Sciatic nerve (tissue), 2 donors: ENCODE measurements around the gene ACER2. TPM values are rescaled to one million over a fixed set of nuclear protein-coding genes. Genes with fewer than 3 reads are reported as not detected.

Experiments used
- ATAC-seq: fragments of 200-7000 bp; cut with Tn5 transposase; one replicate; pipeline ENCODE4 v1.9.1; 2020; ENCODE audit warnings: mild to moderate bottlenecking, moderate library complexity
- DNase-seq: peaks from one replicate; pipeline ENCODE4 v3.0.0-alpha.2; 2020; ENCODE audit warnings: low spot score
- intact Hi-C: fragments of 100-400 bp; cut with DNase I; formaldehyde crosslinking; loops from one replicate; pipeline ENCODE4 v1.14.2; 2022
- total RNA-seq: library from RNA; stranded (reverse); fragmentation: NEBNext Ultra II Directional; extraction: Animal tissue kit (Norgen Biotek cat#: 25700); gene quantifications from one replicate; pipeline ENCODE4 v1.2.1, GENCODE V29; 2021
- donor health status: DM: no; HTN: no; CAD: no.
- donor health status: DM: no; HTN: no; CAD: no.

The ACER2 gene
- total RNA-seq, 1 donor from 2014 or later: 10.7 TPM

DNA sequence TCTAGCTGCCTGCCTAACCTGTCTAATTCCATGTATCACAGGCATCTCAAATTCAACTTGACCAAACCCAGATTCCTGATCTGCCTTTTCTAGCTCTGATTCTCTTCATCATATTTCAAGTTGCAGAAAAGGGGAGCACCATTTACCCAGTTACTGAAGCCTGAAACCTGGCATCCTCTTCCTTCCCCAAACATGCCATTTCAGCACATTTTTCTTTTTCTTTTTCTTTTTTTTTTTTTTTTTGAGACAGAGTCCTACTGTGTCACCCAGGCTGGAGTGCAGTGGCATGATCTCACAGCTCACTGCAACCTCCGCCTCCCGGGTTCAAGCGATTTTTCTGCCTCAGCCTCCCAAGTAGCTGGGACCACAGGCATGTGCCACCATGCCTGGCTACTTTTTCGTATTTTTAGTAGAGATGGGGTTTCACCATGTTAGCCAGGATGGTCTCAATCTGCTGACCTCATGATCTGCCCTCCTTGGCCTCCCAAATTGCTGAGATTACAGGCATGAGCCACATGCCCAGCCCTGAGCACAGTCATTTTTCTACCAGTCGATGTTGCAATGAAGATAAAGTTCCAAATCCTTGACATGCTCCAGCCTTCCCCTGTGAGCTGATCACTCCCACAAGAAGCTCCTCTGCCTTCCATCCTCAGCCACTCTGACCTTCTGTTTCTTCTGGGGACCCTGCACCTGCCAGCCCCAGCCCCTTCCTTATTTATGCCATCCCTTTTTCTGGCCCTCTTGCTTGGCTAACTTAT lies 32.2 kb downstream of the ACER2 start:
- intact Hi-C loops: no loop called here
- no peak for DNase-seq
- no peak for ATAC-seq

DNA sequence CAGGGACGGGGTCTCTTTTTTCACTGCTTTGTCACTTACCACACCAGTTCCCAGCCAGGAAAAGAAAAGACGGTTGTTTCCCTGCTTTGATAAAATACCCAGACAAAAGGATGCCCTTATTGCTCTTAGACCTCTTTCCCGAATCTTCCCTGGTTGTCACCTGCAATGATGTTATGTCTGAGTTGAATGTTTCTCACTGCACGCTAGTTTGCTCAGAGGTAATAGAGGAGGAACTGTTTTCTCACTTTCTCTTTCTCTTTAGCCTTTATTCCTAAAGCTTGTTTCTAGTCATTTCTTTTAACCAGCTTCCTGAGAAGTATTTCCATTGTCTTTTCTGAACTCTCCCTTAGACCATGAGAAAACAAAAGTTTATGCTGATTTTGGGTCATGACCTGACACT lies 32.9 kb downstream of the ACER2 start:
- ATAC-seq: no peak
- intact Hi-C loops: no loop called here
- DNase-seq: no peak

GRCh38 chr9:19442240-19442639 lies 33.4 kb downstream of the ACER2 start:
- ATAC-seq: no peak
- intact Hi-C loops: no loop called here

GRCh38 chr9:19445452-19445851 lies 36.6 kb downstream of the ACER2 start:
- ATAC-seq: no peak
- no peak for DNase-seq
- intact Hi-C loops: no loop called here

More at GRCh38 chr9:19442240-19442639, 33.4 kb downstream of the ACER2 start:
- no peak for DNase-seq

- ATAC-seq (no peak), DNase-seq (no peak)
- intact Hi-C loops: no loop called here
Measured at GRCh38 chr9:19446361-19446861, 37.6 kb downstream of the ACER2 start.

DNA sequence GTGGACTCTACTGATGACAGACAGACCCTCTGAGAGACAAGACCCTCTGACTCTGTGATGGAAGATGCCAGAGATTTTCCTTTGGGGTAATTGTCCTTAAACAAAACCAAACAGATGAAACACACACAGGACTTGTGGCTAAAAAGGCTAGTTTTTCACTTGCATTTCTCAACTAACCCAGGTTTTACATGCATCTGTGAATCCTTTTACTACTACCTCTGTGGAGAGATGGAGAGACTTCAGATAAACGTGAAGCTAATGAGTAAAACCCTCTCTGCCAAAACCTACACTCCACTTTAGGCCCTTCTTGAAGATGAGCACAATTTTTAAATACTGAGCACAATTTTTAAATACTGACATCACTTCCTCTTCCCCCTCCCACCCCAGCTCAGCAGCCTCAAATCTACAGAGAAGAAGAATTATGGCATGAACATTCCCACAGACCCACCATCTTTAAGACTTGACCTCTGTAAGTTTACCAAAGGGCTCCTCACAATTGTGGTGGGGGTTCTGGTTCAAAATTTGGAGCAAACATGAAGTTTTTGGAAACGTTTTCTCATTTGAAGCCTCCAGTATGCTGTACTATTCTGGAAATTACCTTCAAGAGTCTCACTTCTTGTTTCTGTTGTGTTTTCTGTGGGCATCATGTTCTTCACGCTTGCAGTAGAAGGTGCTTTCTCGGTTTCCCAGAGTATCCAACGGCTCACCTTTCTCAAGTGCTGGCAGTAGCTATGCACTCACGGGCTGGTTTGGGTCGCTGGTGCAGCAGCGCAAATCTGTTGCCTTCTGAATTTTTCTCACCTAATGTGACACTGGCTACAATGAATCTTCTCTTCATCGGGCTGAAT lies 42.7 kb downstream of the ACER2 start:
- intact Hi-C loops: no loop called here
- DNase-seq (no peak), ATAC-seq (no peak)

DNA sequence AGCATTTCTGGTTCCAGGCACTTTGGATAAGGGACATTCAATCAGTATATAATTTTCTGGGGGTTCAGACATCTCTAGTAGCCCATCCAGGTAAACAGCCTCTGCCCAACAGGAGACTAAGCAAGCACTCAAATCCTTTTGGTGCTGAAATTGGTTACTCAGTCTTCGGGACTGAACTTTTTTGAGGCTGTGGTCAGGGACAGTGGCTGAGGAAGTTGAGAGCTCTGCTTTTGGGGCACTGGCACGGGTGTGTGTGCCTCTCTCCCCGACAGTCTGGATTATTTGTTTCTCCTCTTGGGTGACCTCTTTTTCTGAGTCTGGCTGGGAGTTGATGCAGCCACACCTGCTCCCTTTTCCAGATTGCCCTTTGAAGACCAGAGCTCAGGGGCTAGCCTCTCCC lies 47.6 kb downstream of the ACER2 start:
- ATAC-seq (peak; percentile 23), DNase-seq (no peak)
- intact Hi-C loops: loop anchor here (5.0 kb wide), 1 partner anchor 1629 kb away; no protein-coding TSS in a partner anchor

DNA sequence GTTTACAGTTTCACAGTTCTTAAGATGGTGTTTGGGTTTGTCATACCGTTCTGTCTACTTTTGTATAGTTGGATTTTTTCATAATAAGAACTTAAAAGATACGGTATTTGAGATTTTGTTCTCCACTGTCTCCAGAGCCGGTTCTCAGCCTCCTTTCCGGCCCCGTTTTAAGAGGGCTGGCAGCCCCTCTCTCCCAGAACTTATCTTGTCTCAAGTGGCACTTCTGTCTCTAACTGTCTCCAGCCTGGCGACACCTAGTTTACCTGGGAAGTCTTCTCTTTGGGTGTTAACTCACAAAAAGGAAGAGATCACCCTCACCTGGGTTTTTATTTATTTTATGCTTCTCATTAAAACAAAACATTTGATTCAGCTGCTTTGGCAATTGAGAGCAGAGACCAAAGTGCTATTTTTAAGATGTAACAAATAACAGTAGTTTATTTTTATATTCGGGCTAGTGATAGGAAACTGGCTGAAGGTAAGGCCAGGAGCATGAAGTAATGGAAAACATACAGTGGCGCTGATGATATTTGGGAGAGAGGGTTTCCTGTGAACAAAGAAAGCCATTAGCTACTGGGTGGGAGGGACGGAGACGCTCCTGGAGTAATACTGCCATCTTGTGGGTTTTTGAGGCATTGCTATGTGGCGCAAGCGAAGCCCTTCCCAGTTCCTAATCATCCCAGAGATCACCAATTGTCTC lies 48.3 kb downstream of the ACER2 start:
- ATAC-seq (peak; percentile 96), DNase-seq (peak; percentile 80)
- intact Hi-C loops: loop anchor here (5.0 kb wide), 1 partner anchor 1630 kb away; no protein-coding TSS in a partner anchor

- no peak for DNase-seq
- ATAC-seq: no peak
- intact Hi-C loops: loop anchor here (5.0 kb wide), 1 partner anchor 1630 kb away; no protein-coding TSS in a partner anchor
Measured at GRCh38 chr9:19457693-19458009, 48.8 kb downstream of the ACER2 start.

DNA sequence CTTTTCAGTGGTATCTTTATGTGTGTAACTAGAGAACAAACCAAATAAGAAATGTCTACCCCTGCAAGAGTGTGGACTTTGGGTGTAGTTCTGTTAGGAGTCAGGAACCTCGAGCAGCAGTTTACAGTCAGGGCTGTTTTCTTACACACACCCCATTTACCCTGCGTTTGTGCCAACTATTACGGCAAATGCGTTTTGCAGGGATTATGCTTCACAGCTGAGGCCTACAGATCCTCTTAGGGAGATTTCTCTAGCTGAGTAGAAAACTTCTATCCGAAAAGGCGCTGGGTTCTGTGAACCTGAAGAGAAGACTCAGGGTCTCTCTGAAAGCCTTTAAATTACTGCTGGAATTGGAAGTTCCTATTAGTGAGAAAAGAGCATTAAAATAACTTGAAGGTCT lies 51.4 kb downstream of the ACER2 start:
- intact Hi-C loops: no loop called here
- ATAC-seq (no peak), DNase-seq (no peak)

DNA sequence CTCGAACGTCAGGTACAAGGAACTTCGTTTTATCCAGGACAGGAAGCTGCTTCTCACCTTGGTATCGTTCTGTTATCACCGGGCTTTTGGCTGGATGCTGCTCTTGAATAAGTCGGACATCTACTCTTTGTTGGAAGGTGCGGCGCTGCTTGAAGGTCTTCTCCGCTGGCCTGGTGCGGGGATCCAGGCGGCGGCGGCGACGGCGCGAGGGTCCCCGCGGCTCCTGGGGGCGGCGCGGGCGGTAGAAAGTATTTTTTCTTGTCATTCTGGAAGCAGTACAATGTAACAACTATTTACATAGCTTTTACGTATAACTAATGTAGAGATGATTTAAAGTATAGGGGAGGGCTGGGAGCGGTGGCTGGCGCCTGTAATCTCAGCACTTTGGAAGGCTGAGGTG lies 52.3 kb downstream of the ACER2 start:
- intact Hi-C loops: no loop called here
- ATAC-seq (no peak), DNase-seq (no peak)

DNA sequence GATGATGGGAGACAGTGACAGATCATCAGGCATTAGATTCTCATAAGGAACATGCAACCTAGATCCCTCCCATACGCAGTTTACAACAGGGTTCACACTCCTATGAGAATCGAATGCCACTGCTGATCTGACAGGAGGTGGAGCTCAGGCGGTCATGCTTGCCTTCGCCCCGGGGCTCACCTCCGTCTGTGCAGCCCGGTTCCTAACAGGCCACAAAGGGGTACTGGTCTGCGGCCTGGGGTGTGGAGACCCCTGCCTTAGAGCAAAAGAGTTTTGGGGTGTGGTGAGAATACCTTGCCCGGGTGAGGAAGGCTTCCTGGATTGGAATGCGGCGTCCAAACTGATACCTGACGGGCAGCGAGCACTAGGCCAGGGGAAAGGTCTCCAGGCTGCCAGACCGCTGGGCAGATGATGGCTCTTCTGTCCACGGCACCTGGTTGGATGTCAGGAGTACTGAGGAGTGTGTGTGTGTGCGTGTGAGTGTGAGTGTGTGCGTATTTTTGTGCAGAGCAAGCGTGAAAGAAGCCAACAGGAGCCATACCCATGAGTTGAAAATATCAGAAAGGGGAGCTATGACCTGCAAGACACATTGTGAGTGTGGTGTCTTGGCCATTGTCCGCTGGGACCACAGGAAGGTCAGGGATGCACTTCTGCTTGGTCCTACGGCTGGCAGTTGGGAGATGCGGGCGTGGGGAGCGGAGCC lies 55.4 kb downstream of the ACER2 start:
- ATAC-seq: no peak
- intact Hi-C loops: no loop called here
- no peak for DNase-seq

DNA sequence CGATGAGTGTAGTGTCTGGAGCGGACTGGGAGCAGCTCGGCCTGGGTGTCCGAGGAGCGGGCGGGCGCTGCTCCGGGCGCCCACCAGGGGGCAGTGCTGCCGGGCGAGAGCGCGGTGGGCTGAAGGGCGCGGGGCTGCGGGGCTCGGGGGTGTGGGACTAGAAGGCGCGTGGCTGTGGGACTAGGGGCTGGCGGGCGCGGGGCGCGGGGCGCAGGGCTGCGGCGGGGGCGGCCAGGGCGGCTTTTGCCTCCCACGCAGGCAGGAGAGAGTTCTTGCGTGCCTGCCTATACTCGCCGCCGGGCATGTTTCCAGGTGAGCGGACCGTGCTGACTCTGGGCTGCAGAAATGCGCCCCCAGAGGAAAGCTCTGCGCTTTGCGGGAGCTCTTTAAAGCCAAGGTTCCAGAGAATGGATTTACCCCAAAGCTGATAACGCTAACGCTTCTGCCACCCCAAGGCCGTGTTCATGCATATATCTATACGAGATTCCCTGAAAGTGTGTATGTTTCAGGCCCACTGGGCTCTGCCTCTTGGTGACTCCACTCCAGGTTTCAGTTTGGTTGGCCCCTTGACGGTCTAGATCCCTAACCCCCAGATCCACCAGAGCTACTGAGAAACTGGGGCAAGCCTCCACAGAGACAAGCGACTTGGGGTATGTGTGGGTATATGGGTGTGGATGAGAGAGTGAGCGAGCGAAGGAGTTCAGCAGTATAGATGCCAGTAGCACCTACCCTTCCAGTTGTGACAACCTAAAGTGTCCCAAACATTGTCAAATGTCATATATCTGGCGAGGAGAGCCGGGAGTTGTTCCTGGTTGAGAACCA lies 56.2 kb downstream of the ACER2 start:
- ATAC-seq (peak; percentile 83), DNase-seq (peak; percentile 81)
- intact Hi-C loops: no loop called here

GRCh38 chr9:19465586-19466279 lies 56.9 kb downstream of the ACER2 start:
- ATAC-seq: peak; percentile 6
- intact Hi-C loops: no loop called here
- DNase-seq: no peak

DNA sequence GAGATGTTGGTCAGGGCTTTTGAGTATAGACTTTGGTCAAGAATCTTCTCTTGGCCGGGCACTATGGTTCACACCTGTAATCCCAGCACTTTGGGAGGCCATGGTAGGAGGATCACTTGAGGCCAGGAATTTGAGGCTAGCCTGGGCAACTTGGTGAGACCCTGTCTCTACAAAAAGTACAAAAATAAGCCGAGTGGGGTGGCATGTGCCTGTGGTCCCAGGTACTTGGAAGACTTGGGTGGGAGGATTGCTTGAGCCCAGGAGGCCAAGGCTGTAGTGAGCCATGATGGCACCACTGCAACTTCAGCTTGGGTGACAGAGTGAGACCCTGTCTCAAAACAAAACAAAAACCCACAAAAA lies 57.5 kb downstream of the ACER2 start:
- DNase-seq: no peak
- intact Hi-C loops: no loop called here
- no peak for ATAC-seq

- no peak for DNase-seq
- intact Hi-C loops: no loop called here
- no peak for ATAC-seq
Measured at GRCh38 chr9:19469271-19469670, 60.5 kb downstream of the ACER2 start.

DNA sequence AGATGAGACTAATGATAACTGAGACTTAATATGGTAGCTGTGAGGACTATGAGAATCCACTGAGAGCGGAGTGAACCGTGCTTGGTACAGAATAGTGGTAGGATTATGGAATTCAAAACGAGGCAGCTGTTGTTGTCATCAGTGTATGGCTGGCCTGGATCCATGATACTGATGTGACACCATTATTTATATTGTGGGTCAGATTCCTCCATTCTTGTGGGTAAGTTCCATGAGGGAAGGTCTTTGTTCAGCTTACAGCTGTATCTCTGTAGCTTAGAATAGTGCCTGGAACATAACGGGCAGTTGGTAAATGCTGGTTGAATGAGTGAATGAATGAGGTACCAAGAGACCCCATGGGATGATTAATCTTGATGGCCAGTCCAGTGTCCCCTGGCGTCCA lies 61.8 kb downstream of the ACER2 start:
- no peak for DNase-seq
- no peak for ATAC-seq
- intact Hi-C loops: loop anchor here (10.0 kb wide), 1 partner anchor 454 kb away; no protein-coding TSS in a partner anchor
